Uterus (tissue), 4 donors: ENCODE results near the gene SHQ1. TPM values are rescaled to one million over a fixed set of nuclear protein-coding genes. Genes with fewer than 3 reads are reported as not detected.

Source experiments
- DNase-seq, 2 donors: peaks; one replicate each; pipeline ENCODE4 v3.0.0-alpha.2; 2019 to 2020
- H3K27ac ChIP-seq, 2 donors: fragments of 200-600 bp; sonication (generic); 1 replicate in 1 of 2; 2 replicates in 1 of 2; pipeline ENCODE4 v1.5.1; 2016 to 2018
- H3K27me3 ChIP-seq, 2 donors: fragments of 200-600 bp; sonication (generic); one replicate each; pipeline ENCODE4 v1.5.1; 2018 to 2019; ENCODE audit warnings: control low read depth in 1 of 2
- H3K36me3 ChIP-seq, 2 donors: fragments of 200-600 bp; sonication (generic); one replicate each; pipeline ENCODE4 v1.5.1; 2019; ENCODE audit warnings: control low read depth in 1 of 2
- H3K4me1 ChIP-seq, 2 donors: fragments of 200-600 bp; sonication (generic); one replicate each; pipeline ENCODE4 v1.5.1; 2018 to 2019; ENCODE audit warnings: control low read depth in 1 of 2
- H3K4me3 ChIP-seq, 2 donors: fragments of 200-600 bp; sonication (generic); 1 replicate in 1 of 2; 2 replicates in 1 of 2; pipeline ENCODE4 v1.5.1; 2018 to 2019; ENCODE audit warnings: mild to moderate bottlenecking in 1 of 2
- H3K9me3 ChIP-seq, 2 donors: fragments of 200-600 bp; sonication (generic); one replicate each; pipeline ENCODE4 v1.5.1; 2019; ENCODE audit warnings: control low read depth in 1 of 2
- POLR2A ChIP-seq, 2 donors: fragments of 450-650 bp; IDR thresholded peaks; one replicate each; pipeline ENCODE4 v1.6.1; 2016; ENCODE audit warnings: antibody characterized with exemption in 2 of 2, mild to moderate bottlenecking in 1 of 2, moderate library complexity in 1 of 2
- intact Hi-C: fragments of 100-400 bp; cut with DNase I; formaldehyde crosslinking; loops from one replicate; pipeline ENCODE4 v1.15.1; 2023; ENCODE audit warnings: low total_unique reads
- total RNA-seq, 4 donors: library from RNA; depleted of rRNA in 3 of 4; stranded (reverse); fragments of >200 nt in 3 of 4; gene quantifications; one replicate each; pipeline versions ENCODE4 v1.1.0 to v1.2.4, GENCODE V29; 2014 to 2023
- TF ChIP-seq, protein P1 (sequence below), 4 experiments: fragments of 200-600 bp in 2 of 4; fragments of 450-650 bp in 2 of 4; sonication (generic) in 2 of 4; IDR thresholded peaks; one replicate each; pipeline ENCODE4 v1.5.1; 2016 to 2019; ENCODE audit warnings: antibody characterized with exemption in 4 of 4, mild to moderate bottlenecking in 2 of 4, moderate library complexity in 1 of 4
- donor health status: DM: yes; HTN: yes; CAD: no.

The SHQ1 gene
- total RNA-seq, 4 donors from 2014 or later, result 8.2 to 30.9 (median 19.2) TPM

DNA sequence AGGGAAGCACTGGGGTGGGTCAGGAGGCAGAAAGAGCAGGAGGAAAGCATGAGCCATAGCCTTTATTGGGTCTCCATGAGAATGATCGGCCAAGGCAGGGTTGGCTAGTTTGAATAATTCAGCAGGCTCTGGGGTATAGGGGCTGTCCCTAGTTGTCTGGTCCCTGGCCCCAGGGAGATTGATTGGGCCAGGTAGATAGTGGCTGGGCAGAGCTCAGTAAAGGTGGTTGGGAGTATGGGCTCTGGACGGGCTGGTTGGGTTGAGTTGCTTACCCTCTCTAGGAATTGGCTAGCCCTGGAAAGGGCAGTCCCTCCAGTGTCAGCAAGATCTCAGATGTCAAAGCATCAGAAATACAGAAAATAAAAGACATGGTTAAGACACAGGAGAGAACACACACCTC lies 148.1 kb downstream of the SHQ1 start:
- intact Hi-C loops, result no loop called here
- DNase-seq, result no peak
- H3K27me3 ChIP-seq, result no peaks in the 10 kb centered on the region
- H3K4me3 ChIP-seq, result no peak overlapping the region
- no peaks in the 10 kb centered on the region for H3K4me1 ChIP-seq
- no peak for TF ChIP-seq POLR2A (IDR thresholded peaks at IDR 0.05)
- TF ChIP-seq, protein P1, sequence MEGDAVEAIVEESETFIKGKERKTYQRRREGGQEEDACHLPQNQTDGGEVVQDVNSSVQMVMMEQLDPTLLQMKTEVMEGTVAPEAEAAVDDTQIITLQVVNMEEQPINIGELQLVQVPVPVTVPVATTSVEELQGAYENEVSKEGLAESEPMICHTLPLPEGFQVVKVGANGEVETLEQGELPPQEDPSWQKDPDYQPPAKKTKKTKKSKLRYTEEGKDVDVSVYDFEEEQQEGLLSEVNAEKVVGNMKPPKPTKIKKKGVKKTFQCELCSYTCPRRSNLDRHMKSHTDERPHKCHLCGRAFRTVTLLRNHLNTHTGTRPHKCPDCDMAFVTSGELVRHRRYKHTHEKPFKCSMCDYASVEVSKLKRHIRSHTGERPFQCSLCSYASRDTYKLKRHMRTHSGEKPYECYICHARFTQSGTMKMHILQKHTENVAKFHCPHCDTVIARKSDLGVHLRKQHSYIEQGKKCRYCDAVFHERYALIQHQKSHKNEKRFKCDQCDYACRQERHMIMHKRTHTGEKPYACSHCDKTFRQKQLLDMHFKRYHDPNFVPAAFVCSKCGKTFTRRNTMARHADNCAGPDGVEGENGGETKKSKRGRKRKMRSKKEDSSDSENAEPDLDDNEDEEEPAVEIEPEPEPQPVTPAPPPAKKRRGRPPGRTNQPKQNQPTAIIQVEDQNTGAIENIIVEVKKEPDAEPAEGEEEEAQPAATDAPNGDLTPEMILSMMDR (IDR thresholded peaks at IDR 0.05), result no peak
- no peak overlapping the region for H3K27ac ChIP-seq
- H3K9me3 ChIP-seq, result no peaks in the 10 kb centered on the region
- no peaks in the 10 kb centered on the region for H3K36me3 ChIP-seq

DNA sequence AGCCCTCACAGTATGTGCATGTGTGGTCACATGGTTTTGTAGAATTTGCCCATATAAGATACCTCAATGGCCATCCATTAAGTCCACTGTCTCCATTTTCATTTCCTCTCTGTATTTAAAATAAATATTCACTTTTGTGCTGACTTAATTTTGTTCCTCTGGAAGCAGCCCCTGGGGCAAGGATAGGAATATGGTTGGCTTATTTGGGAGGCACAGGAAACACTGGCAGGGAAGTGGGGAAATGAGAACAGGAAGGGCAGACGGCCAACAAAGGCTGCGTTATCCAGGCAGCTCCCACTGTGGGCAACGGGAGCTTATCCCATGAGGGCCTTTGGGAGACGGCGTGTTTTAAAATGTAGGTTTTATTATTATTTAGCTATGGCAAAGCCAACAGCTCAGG lies 148.6 kb downstream of the SHQ1 start:
- no peaks in the 10 kb centered on the region for H3K9me3 ChIP-seq
- DNase-seq, result no peak
- TF ChIP-seq, protein P1 (IDR thresholded peaks at IDR 0.05), result no peak
- no peak for TF ChIP-seq POLR2A (IDR thresholded peaks at IDR 0.05)
- no peak overlapping the region for H3K27ac ChIP-seq
- intact Hi-C loops, result no loop called here
- H3K4me1 ChIP-seq, result no peaks in the 10 kb centered on the region
- H3K27me3 ChIP-seq, result no peaks in the 10 kb centered on the region
- H3K36me3 ChIP-seq, result no peaks in the 10 kb centered on the region
- no peak overlapping the region for H3K4me3 ChIP-seq

Other genes starting within 250 kb of the SHQ1 start
- gene GXYLT2, start 39.6 kb upstream of the SHQ1 start, total RNA-seq, result 10 to 100 TPM in 3 of 4 donors, 1 to 10 TPM in 1; 1.3 to 74.1 (median 18.5) TPM
- 100 to 1,000 TPM in 1 of 4 donors, 10 to 100 TPM in 3; 21.3 to 136 (median 62.3) TPM for gene PPP4R2, start 148.4 kb upstream of the SHQ1 start, total RNA-seq
- gene EBLN2, start 213.2 kb upstream of the SHQ1 start, total RNA-seq, result 10 to 100 TPM in 2 of 4 donors, 1 to 10 TPM in 2; 4.7 to 20.5 (median 11.3) TPM